ENCODE data around the gene SPTLC2.

- no peak for TF ChIP-seq EZH2phosphoT487 (IDR thresholded peaks at IDR 0.05; ENCODE audit: low read depth)
- TF ChIP-seq CTCF (IDR thresholded peaks at IDR 0.05; ENCODE audit: low read depth, low read length), result no peak
These were observed 2.0 kb upstream of the SPTLC2 start for GRCh38 chr14:77618381-77618970.

All from OCI-LY3 (cell line).